MM.1S (cell line): ENCODE data around the gene GRIN3A.

Experiments
- EZH2 ChIP-seq: fragments of 300-600 bp; sonication (generic); optimal IDR thresholded peaks from 2 replicates; pipeline ENCODE3; 2017; ENCODE audit warnings: low read depth, mild to moderate bottlenecking, antibody characterized with exemption, low read length, mixed read lengths
- TF ChIP-seq, protein P1 (sequence below): fragments of 300-600 bp; sonication (generic); IDR thresholded peaks from 2 replicates; pipeline ENCODE4 v1.5.1; 2016; ENCODE audit warnings: antibody characterized with exemption, low read length, mixed read lengths

DNA sequence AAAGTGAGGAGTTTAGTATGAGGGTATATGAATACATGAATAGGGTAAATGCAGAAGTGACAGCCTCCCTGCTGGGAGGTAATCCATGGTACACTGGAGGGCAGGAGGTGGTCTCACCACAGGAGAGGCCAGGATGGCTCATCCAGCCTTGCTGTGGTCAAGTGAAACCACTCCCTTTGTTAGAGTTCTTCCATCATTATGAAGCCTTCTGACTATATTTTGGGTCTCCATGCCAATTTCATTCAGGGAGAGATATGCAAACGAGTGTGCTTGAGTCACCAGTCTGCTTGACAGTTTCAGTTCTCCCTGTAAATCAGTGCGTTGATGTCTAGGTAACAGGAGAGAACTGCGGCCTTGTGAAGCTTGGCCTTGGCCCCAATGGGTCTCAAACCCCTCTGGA, 160.1 kb downstream of the GRIN3A start:
- TF ChIP-seq, protein P1, sequence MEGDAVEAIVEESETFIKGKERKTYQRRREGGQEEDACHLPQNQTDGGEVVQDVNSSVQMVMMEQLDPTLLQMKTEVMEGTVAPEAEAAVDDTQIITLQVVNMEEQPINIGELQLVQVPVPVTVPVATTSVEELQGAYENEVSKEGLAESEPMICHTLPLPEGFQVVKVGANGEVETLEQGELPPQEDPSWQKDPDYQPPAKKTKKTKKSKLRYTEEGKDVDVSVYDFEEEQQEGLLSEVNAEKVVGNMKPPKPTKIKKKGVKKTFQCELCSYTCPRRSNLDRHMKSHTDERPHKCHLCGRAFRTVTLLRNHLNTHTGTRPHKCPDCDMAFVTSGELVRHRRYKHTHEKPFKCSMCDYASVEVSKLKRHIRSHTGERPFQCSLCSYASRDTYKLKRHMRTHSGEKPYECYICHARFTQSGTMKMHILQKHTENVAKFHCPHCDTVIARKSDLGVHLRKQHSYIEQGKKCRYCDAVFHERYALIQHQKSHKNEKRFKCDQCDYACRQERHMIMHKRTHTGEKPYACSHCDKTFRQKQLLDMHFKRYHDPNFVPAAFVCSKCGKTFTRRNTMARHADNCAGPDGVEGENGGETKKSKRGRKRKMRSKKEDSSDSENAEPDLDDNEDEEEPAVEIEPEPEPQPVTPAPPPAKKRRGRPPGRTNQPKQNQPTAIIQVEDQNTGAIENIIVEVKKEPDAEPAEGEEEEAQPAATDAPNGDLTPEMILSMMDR: no peak
- no peak for TF ChIP-seq EZH2
